ENCODE measurements around the gene FOXP1. TPM values are rescaled to one million over a fixed set of nuclear protein-coding genes. Genes with fewer than 3 reads are reported as not detected.
A peak's percentile ranks its signal among the peaks of the same experiment; 100 is the strongest.

FOXP1 gene
- total RNA-seq, 4 donors from 2014 or later = 103 to 173 (median 140) TPM

GRCh38 chr3:71136276-71136675, 447.3 kb downstream of the FOXP1 start:
- H3K4me3 ChIP-seq = no peak overlapping the region
- peaks cover 0 to 57% (median 16%) of the 10 kb centered on the region in 4 donors for H3K4me1 ChIP-seq
- TF ChIP-seq POLR2A (IDR thresholded peaks at IDR 0.05) (no peak), CTCF (IDR thresholded peaks at IDR 0.05) (no peak)
- DNase-seq = no peak
- H3K36me3 ChIP-seq = no peaks in the 10 kb centered on the region
- H3K27ac ChIP-seq = peak overlapping the region in 2 of 4 donors; percentile 58 to 92
- no peaks in the 10 kb centered on the region for H3K9me3 ChIP-seq
- no peaks in the 10 kb centered on the region for H3K27me3 ChIP-seq

GRCh38 chr3:71135373-71136088, 448.0 kb downstream of the FOXP1 start:
- H3K36me3 ChIP-seq = no peaks in the 10 kb centered on the region
- H3K4me3 ChIP-seq = peak overlapping the region in 1 of 4 donors; percentile 9
- no peaks in the 10 kb centered on the region for H3K27me3 ChIP-seq
- H3K27ac ChIP-seq = peak overlapping the region in 3 of 4 donors; percentile 15 to 92 (median 58)
- H3K4me1 ChIP-seq = peaks cover 0 to 63% (median 17%) of the 10 kb centered on the region in 4 donors
- TF ChIP-seq POLR2A (IDR thresholded peaks at IDR 0.05) = no peak
- no peak for TF ChIP-seq CTCF (IDR thresholded peaks at IDR 0.05)
- H3K9me3 ChIP-seq = no peaks in the 10 kb centered on the region
- DNase-seq = no peak

GRCh38 chr3:71134521-71134920, 449.0 kb downstream of the FOXP1 start:
- Histone ChIP-seq H3K27me3 (no peaks in the 10 kb centered on the region), H3K4me3 (peak overlapping the region in 1 of 4 donors; percentile 4), H3K36me3 (no peaks in the 10 kb centered on the region), H3K27ac (peak overlapping the region in 3 of 4 donors; percentile 34 to 92 (median 85)), H3K4me1 (peaks cover 0 to 63% (median 17%) of the 10 kb centered on the region in 4 donors), H3K9me3 (no peaks in the 10 kb centered on the region)
- TF ChIP-seq CTCF (IDR thresholded peaks at IDR 0.05) (no peak), POLR2A (IDR thresholded peaks at IDR 0.05) (no peak)
- no peak for DNase-seq

- Histone ChIP-seq H3K27me3 (no peaks in the 10 kb centered on the region), H3K27ac (peak overlapping the region in 3 of 4 donors; percentile 34 to 92 (median 85)), H3K36me3 (no peaks in the 10 kb centered on the region), H3K4me3 (peak overlapping the region in 2 of 4 donors; percentile 1 to 4), H3K4me1 (peaks cover 0 to 63% (median 17%) of the 10 kb centered on the region in 4 donors), H3K9me3 (no peaks in the 10 kb centered on the region)
- no peak for TF ChIP-seq POLR2A (IDR thresholded peaks at IDR 0.05)
- TF ChIP-seq CTCF (IDR thresholded peaks at IDR 0.05) = no peak
- no peak for DNase-seq
Observed at GRCh38 chr3:71133865-71134264, 449.7 kb downstream of the FOXP1 start.

- Histone ChIP-seq H3K36me3 (no peaks in the 10 kb centered on the region), H3K27ac (peak overlapping the region in 3 of 4 donors; percentile 37 to 92 (median 85)), H3K4me3 (no peak overlapping the region), H3K4me1 (peaks cover 0 to 63% (median 17%) of the 10 kb centered on the region in 4 donors), H3K9me3 (no peaks in the 10 kb centered on the region), H3K27me3 (no peaks in the 10 kb centered on the region)
- DNase-seq = no peak
- TF ChIP-seq CTCF (IDR thresholded peaks at IDR 0.05) (no peak), POLR2A (IDR thresholded peaks at IDR 0.05) (no peak)
Observed at GRCh38 chr3:71132995-71133730, 450.4 kb downstream of the FOXP1 start.
